ENCODE data around the gene PDE4B.

DNA sequence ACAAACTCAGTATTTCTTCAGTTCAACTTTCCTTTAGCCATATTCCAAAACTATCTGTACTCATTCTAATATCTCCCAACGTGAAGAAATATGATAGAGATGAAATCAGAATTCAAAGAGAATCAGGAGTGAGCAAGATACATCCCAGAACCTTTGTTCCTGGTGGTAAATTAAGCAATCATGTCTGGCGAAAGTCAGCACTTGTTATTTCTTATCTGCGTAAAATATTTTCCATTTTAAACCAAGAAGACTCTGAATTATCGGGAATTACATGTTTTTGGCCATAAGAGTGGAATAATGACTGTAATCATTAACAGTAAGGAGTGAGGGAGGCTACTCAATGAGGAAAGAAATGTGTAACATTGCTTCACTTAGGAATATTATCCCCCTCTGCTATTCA, 253.7 kb downstream of the PDE4B start:
- no peak for TF ChIP-seq CTCF (IDR thresholded peaks at IDR 0.05)
- no peak for TF ChIP-seq POLR2AphosphoS5 (IDR thresholded peaks at IDR 0.05)
